Activated CD4-positive, alpha-beta T cell treated with anti-CD3 and anti-CD28 coated beads for 24 hours (primary cell): ENCODE results near the gene DERA.
"Not testable (repeated sequence)": the region's sequence is repeated elsewhere in the genome, so short reads cannot be mapped to it uniquely, and the experiment has no call there.

Source experiments
- DNase-seq, 2 donors: peaks; one replicate each; pipeline ENCODE4 v3.0.0-alpha.2; 2020; ENCODE audit warnings: low read depth in 2 of 2

Gene DERA

DNA sequence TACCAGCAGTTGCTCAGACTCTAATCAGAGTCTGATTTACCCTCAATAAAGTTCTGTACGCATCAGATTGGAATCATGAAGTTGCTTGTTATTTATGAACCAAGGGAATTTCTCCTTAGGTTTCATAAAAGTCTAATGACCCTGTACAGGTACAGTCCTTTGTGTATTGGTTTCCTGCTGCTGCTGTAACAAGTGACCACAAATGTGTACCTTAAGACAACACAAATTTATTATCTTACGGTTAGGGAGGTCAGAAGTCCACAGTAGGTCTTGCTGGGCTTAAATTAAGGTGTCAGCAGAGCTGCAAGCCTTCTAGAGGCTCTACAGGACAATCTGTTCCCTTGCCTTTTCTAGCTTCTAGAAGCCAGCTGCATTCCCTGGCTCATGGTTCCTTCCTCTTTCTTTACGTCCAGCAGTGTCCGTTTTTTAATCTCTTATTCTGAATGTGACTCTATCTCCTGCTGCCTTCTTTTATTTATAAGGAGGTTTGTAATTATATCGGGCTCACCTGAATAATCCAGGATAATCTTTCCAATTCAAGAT, 6.7 kb upstream of the DERA start:
- DNase-seq, result no peak

DNA sequence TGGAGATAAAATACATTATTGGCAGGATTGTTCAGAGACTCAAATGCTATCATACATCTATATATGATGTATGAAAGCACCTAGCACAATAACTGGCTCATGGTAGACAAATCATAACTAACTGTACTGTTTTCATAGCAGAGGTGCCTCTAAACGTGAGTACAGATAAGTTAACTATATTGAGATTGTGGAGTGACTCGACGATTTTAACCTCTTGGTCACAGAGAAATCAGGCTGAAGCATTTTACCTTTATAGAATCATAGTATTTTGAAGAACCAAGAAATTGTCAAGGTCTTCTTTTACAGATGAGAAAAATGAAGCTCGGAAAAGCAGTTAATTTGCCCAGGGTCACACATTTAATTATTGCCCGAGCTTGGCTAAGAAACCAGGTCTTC, 666 bp upstream of the DERA start:
- DNase-seq, result no peak

- DNase-seq, result not testable (repeated sequence)
These were observed 799 bp downstream of the DERA start for GRCh38 chr12:15911931-15912330.

GRCh38 chr12:15914131-15914530, 3.0 kb downstream of the DERA start:
- not testable (repeated sequence) for DNase-seq

GRCh38 chr12:15918066-15918465, 6.9 kb downstream of the DERA start:
- no peak for DNase-seq

- DNase-seq, result no peak
These were observed 8.3 kb downstream of the DERA start for GRCh38 chr12:15919418-15919817.

DNA sequence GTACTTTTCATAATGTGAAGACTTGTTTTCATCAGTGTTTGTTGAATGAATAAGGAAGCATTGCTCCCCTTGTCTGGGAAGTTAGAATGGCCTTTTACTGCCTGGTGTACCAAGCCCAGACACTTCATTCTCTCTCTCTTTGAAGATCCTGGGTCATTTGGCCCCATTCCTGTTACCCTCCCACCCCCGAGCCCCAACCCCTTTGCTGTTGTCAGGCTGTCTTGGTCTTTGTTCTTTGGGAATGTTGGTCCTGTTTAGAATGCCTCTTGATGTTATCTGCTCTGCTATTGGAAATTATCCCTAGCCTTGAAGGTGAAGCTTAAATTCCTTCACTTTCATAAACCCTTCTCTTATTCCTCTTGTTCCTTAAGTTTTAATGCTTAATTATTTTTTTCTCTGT, 13.8 kb downstream of the DERA start:
- DNase-seq, result no peak

DNA sequence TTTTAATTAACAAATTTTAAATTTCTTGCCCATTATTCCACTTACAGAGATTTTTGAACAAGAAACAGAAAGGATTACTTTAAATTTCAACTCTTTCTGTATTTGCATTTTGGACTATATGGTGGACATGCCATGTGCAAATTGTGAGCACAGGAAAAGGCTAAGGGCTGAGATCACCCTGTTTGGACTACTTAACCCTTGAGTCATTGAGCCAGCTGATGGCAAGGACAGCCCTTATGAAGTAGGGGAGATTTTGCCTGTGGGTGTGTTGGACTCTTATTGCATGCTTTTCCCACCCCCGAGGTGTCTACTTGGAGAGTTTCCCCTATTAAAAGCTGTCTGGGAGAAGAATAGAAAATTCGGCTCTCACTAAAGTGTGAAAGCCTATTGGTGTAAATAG, 17.2 kb downstream of the DERA start:
- no peak for DNase-seq

- DNase-seq, result no peak
These were observed 17.9 kb downstream of the DERA start for GRCh38 chr12:15928870-15929571.

DNA sequence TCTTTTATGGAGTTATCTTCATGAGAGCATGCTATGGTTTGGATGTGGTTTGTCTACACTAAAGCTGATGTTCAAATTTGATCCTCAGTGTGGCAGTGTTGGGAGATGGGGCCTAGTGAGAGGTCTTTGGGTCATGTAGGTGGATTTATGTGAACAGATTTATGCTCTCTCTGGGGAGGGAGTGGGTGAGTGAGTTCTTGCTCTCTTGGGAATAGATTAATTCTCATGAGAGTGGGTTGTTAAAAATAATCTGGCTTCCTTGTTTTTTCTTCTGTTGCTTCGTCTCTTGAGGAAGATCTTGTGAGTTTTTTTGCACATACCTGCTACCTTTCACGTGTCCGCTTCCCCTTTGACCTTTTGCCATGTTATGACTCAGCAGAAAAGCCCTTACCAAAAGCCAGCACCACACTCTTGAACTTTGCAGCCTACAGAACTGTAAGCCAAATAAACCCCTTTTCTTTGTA, 20.5 kb downstream of the DERA start:
- DNase-seq, result no peak

DNA sequence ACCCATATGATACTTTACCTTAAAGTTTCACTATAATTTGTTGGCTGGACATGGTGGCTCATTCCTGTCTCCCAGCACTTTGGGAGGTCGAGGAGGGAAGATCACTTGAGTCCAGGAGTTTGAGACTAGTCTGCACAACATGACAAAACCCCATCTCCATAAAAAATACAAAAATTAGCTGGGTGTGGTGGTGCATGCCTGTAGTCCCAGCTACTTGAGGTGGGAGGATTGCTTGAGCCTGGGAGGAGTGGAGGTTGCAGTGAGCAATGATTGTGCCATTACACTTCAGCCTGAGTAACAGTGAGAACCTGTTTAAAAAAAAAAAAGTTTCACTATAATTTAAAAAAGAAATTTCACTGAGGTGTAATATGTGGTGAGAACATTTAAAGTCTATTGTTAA, 21.2 kb downstream of the DERA start:
- DNase-seq, result no peak

GRCh38 chr12:15932971-15933370, 21.8 kb downstream of the DERA start:
- DNase-seq, result no peak

DNA sequence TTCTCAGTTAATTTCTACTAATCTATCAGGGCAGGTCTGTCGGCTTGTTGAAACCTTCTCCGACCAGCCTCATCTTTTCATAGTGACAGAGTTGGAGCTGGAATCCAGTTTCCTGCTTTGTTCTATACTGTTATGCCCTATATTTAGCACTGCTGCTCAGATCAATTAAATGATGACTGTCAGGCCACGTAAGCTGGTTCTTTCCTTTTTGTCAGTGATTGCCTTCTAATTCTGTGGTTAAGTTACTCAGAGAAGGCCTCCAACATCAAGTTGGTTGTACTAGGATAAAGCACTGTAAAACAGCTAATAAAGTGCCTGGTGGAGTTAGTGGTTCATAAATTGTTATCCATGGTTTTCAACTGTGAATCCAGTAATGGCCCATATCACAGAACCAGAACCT, 22.6 kb downstream of the DERA start:
- no peak for DNase-seq

DNA sequence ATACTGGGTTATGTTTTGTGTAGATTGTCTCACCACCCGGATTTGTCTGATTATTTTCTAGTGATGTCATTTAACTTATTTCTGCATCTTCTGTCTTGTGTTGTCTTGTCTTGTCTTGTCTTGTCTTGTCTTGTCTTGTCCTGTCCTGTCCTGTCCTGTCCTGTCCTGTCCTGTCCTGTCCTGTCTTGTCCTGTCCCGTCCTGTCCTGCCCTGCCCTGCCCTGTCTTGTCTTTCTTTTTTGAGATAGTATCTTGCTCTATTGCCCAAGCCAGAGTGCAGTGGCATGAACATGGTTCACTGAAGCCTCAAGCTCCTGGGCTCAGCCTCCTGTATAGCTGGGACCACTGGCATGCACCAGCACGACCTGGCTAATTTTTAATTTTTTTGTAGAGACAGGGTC, 25.6 kb downstream of the DERA start:
- DNase-seq, result no peak

- no peak for DNase-seq
These were observed 26.8 kb downstream of the DERA start for GRCh38 chr12:15937902-15938301.

GRCh38 chr12:15939111-15939510, 28.0 kb downstream of the DERA start:
- no peak for DNase-seq

- DNase-seq, result no peak
These were observed 31.3 kb downstream of the DERA start for GRCh38 chr12:15942475-15942874.

- not testable (repeated sequence) for DNase-seq
These were observed 32.4 kb downstream of the DERA start for GRCh38 chr12:15943519-15943918.

- not testable (repeated sequence) for DNase-seq
These were observed 37.3 kb downstream of the DERA start for GRCh38 chr12:15948461-15948860.

- no peak for DNase-seq
These were observed 44.1 kb downstream of the DERA start for GRCh38 chr12:15955281-15955680.

DNA sequence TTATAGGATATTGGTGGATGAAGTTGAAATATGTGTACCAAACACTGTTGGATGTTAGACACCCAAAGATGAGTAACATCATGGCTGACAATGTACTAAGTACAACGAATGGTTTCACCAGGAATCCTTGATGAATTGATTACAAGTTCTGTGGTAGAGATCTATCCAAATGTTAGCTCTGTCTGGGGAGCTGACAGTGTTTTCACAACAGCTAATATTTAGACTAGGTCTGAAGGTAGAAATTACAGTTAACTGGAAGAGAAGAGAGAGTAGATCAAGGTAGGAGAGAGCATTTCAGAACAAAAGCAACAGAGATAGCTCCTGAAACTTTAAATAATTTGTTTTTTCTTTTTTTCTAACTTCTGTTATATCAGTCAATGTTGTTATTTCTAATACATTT, 44.9 kb downstream of the DERA start:
- no peak for DNase-seq

DNA sequence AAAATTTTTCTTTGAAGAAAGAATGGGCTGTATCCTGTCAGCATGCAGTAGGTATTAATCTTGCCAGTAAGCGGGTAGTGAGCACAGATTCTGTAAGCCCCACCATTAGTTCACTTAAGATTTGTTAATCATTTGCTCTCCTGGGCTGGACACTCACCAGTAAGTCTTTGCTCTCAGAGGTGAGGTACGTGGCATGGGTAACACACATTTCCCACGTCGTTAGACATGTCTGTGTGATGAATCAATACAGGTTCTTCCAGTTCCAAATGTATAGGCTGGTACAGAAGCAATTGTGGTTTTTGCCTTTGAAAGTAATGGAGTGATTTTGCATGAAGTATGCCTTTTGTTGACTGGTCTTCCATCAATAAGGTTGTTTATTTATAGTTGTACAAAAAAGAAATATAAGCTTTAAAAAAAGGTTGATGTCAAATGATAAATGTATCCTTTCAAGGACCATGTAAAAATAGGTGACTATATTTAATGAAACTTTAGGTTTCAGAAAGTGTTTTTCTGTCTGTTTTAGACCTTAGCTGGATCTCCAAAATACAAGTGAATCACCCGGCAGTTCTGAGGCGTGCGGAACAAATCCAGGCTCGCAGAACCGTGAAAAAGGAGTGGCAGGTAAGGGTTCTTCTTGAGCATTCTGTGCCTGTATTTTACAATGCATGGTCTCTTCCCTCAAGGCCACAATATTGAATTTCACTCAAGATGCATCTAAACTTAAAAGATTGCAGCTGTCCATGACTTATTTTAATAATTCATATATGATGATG, 45.5 kb downstream of the DERA start:
- no peak for DNase-seq

GRCh38 chr12:15962760-15963159, 51.6 kb downstream of the DERA start:
- DNase-seq, result no peak
